GM23248 (cell line): ENCODE measurements around the gene FAM227A. TPM values are rescaled to one million over a fixed set of nuclear protein-coding genes. Genes with fewer than 3 reads are reported as not detected.
A peak's percentile ranks its signal among the peaks of the same experiment; 100 is the strongest.

ENCODE experiments used
- DNase-seq: peaks from one replicate; pipeline ENCODE4 v3.0.0-alpha.2; 2015
- H2AFZ ChIP-seq: fragments of 200-600 bp; sonication (generic); 2 replicates; pipeline ENCODE4 v1.6.1; 2016; ENCODE audit warnings: antibody characterized with exemption
- H3F3A ChIP-seq: fragments of 200-600 bp; sonication (generic); 2 replicates; pipeline ENCODE4 v1.6.1; 2016; ENCODE audit warnings: mild to moderate bottlenecking, antibody characterized with exemption, mixed run types; ENCODE audit not compliant: insufficient read depth
- H3K27ac ChIP-seq: fragments of 200-600 bp; sonication (generic); 2 replicates; pipeline ENCODE4 v1.5.1; 2016; ENCODE audit warnings: mild to moderate bottlenecking
- H3K27me3 ChIP-seq: fragments of 200-600 bp; sonication (generic); replicated peaks from 2 replicates; pipeline ENCODE4 v1.6.1; 2016; ENCODE audit warnings: mild to moderate bottlenecking; ENCODE audit not compliant: insufficient read depth
- H3K36me3 ChIP-seq: fragments of 200-600 bp; sonication (generic); 2 replicates; pipeline ENCODE4 v1.6.1; 2016; ENCODE audit warnings: low read depth, mild to moderate bottlenecking
- H3K4me1 ChIP-seq: fragments of 200-600 bp; sonication (generic); 2 replicates; pipeline ENCODE4 v1.6.1; 2016; ENCODE audit warnings: mild to moderate bottlenecking; ENCODE audit not compliant: insufficient read depth
- H3K4me2 ChIP-seq: fragments of 200-600 bp; sonication (generic); one replicate; pipeline ENCODE4 v1.6.1; 2016; ENCODE audit warnings: mild to moderate bottlenecking; ENCODE audit not compliant: unreplicated experiment
- H3K4me3 ChIP-seq: fragments of 200-600 bp; sonication (generic); 2 replicates; pipeline ENCODE4 v1.5.1; 2016; ENCODE audit warnings: mild to moderate bottlenecking
- H3K79me2 ChIP-seq: fragments of 200-600 bp; sonication (generic); 2 replicates; pipeline ENCODE4 v1.6.1; 2016; ENCODE audit warnings: mild to moderate bottlenecking; ENCODE audit not compliant: insufficient read depth
- H3K9ac ChIP-seq: fragments of 200-600 bp; sonication (generic); 2 replicates; pipeline ENCODE4 v1.6.1; 2016; ENCODE audit warnings: mild to moderate bottlenecking
- H3K9me2 ChIP-seq: fragments of 200-600 bp; sonication (generic); 2 replicates; pipeline ENCODE4 v1.6.1; 2016; ENCODE audit warnings: mixed run types, mild to moderate bottlenecking, moderate library complexity; ENCODE audit not compliant: insufficient read depth
- H3K9me3 ChIP-seq: fragments of 200-600 bp; sonication (generic); one replicate; pipeline ENCODE4 v1.6.1; 2017; ENCODE audit warnings: low read depth
- H4K20me1 ChIP-seq: fragments of 200-600 bp; sonication (generic); 2 replicates; pipeline ENCODE4 v1.6.0; 2016; ENCODE audit not compliant: insufficient read depth
- EZH2 ChIP-seq: fragments of 200-600 bp; sonication (generic); IDR thresholded peaks from 2 replicates; pipeline ENCODE4 v1.6.1; 2018; ENCODE audit warnings: antibody characterized with exemption, mild to moderate bottlenecking; ENCODE audit not compliant: insufficient read depth, poor library complexity, severe bottlenecking
- EZH2phosphoT487 ChIP-seq: fragments of 200-600 bp; sonication (generic); IDR thresholded peaks from 2 replicates; pipeline ENCODE4 v1.6.1; 2018; ENCODE audit warnings: antibody characterized with exemption, moderate library complexity, mild to moderate bottlenecking, low read depth; ENCODE audit not compliant: insufficient read depth
- WGBS, 2 experiments: methylation state at CpG; one replicate each; pipeline ENCODE4 v1.1.6; 2015 to 2017; ENCODE audit warnings: low lambda C conversion rate in 2 of 2, low coverage in 1 of 2; ENCODE audit errors: missing lambda C conversion rate in 2 of 2; 5-methylcytosine and 5-hydroxymethylcytosine counted together
- in situ Hi-C: fragments of 300-500 bp; cut with MboI; formaldehyde crosslinking; loops from 2 replicates; pipeline ENCODE4 v1.15.0; 2020
- polyA plus RNA-seq: library from polyadenylated mRNA; unstranded; fragments of >200 nt; fragmentation: Nextera tagmentation; extraction: Ambion mirVana; gene quantifications from 2 replicates; pipeline ENCODE4 v1.2.1, GENCODE V29; 2016
- total RNA-seq: library from RNA; depleted of rRNA; stranded (reverse); fragments of >200 nt; shearing (Covaris generic); gene quantifications from 2 replicates; pipeline ENCODE4 v1.2.3, GENCODE V29; 2014; rRNA removed

The FAM227A gene
- total RNA-seq (0.13 and 2.1 TPM in 2 replicates), polyA plus RNA-seq (0.65 and 0.93 TPM in 2 replicates)

DNA sequence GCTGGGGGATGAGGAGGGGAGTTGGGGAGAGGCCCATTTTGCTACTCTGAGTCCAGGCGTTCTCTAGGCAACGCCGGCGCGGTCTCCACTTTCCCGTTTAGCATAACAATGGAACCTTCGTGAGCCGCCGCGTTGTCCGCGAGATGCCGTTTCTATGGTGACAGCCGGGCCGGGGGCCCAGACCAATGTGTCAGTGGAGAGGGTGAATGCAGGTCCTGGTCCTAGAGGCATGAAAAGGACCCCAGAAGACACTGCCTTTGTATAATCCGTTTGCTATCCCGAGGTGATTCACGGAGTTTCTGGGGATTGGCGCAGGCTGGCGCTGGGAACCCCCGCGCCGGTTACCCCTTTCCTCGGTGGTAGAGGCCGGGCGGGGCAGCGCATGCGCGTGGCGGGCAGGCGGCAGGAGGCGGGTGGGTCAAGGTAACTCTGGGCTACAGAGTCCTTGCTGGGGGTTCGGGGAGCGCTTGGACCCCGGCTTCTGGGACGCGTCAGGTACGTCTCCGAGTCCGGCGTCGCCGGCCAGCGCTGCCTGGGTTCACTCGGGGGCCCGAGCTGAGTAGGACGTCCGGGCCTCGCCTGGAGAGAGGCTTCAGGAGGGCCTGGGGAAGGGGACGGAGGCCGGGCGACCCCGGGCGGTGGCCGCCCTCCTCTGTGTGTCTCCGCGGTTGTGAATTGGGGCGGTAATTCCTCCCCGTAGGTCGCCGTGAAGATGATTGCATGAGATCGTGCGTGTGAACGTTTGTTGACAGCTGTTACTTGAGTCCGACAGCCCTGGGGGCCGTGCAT lies at the start of gene FAM227A, which contains the start of gene CBY1:
FAM227A (minus strand) TSS at position 137 of the 789 bp plus-strand sequence. CDS start 6,224 bp downstream, outside the sequence.
CBY1 (plus strand) TSS at position 383 of the 789 bp plus-strand sequence. CDS start 11,417 bp downstream, outside the sequence.
- H3K9me3 ChIP-seq: no peaks in the 10 kb centered on the region
- WGBS, 2 experiments: 1 to 2% methylated on average over 53 to 65 of the region's 66 CpGs
- no peaks in the 10 kb centered on the region for H3K27me3 ChIP-seq
- peaks cover 7% of the 10 kb centered on the region; the same call in 1 of the 2 replicates for H3K4me1 ChIP-seq
- H3K79me2 ChIP-seq: peaks cover 31% of the 10 kb centered on the region
- H3K9ac ChIP-seq: peak within 1 kb of the TSS; percentile 97
- H3K9me2 ChIP-seq: no peaks in the 10 kb centered on the region
- peak; percentile 96 for DNase-seq
- TF ChIP-seq EZH2 (no peak), EZH2phosphoT487 (no peak)
- no peaks in the 10 kb centered on the region for H3F3A ChIP-seq
- in situ Hi-C loops: no loop called here
- peak within 1 kb of the TSS; percentile 83 for H3K4me3 ChIP-seq
- H2AFZ ChIP-seq: peak within 1 kb of the TSS; percentile 93
- peak within 1 kb of the TSS; percentile 90 for H3K27ac ChIP-seq
- no peaks in the 10 kb centered on the region for H3K36me3 ChIP-seq
- H4K20me1 ChIP-seq: no peaks in the 10 kb centered on the region
- H3K4me2 ChIP-seq: peak within 1 kb of the TSS; percentile 98

DNA sequence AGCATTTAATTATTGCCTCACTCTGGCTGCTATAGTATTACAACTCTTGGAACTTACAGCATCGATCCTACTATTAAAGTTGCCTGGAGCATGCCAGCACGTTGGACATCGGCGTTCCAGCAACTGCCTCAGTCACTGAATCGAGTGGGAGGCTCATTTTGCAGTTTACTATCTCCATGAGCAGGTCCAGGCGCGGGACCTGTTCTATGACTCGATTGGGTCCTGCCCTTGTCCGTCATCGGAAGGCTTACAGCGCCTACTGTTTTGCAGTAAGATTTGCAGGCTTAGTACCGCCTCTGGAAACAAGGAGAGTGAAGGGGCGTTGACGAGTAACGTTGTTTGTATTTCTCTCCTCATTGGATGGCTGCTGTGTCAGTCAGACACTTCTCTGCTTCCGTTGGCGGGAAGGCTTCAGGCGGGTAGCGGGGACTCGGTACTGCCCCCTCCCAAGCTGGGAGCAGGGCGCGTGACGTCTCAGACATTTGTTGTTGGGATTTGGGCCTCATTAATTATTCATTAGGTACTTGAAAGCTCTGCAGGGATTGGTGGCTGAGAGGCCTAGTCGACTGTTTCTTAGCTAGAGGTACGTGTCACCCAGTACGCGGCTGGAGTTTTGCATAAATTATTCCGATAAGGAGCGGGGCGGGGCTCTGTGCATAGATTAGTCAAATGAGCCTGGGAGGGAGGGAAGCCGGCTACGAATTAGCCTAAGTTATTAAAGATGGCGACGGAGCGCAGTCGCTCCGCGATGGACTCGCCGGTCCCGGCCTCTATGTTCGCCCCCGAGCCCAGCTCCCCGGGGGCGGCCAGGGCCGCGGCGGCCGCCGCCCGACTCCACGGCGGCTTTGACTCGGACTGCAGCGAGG lies 49.3 kb upstream of the FAM227A start, which contains the start of gene GTPBP1:
GTPBP1 (plus strand) TSS at position 710 of the 866 bp plus-strand sequence; CDS start at position 722, 12 bp downstream.
- Histone ChIP-seq H3F3A (peaks cover 23% of the 10 kb centered on the region), H3K79me2 (peaks cover 46% of the 10 kb centered on the region), H3K9me2 (no peaks in the 10 kb centered on the region), H3K4me2 (peak within 1 kb of the TSS; percentile 86), H3K9me3 (no peaks in the 10 kb centered on the region), H3K4me3 (peak within 1 kb of the TSS; percentile 88), H3K4me1 (peaks cover 20% of the 10 kb centered on the region), H3K36me3 (no peaks in the 10 kb centered on the region), H2AFZ (peak within 1 kb of the TSS; percentile 86), H4K20me1 (peaks cover 12% of the 10 kb centered on the region; the same call in 1 of the 2 replicates), H3K9ac (peak within 1 kb of the TSS; percentile 95), H3K27ac (peak within 1 kb of the TSS; percentile 88), H3K27me3 (no peaks in the 10 kb centered on the region)
- in situ Hi-C loops: no loop called here
- DNase-seq: peak; percentile 100
- TF ChIP-seq EZH2phosphoT487 (no peak), EZH2 (no peak)
- WGBS, 2 experiments: 1 to 2% methylated on average over 54 to 55 of the region's 55 CpGs

DNA sequence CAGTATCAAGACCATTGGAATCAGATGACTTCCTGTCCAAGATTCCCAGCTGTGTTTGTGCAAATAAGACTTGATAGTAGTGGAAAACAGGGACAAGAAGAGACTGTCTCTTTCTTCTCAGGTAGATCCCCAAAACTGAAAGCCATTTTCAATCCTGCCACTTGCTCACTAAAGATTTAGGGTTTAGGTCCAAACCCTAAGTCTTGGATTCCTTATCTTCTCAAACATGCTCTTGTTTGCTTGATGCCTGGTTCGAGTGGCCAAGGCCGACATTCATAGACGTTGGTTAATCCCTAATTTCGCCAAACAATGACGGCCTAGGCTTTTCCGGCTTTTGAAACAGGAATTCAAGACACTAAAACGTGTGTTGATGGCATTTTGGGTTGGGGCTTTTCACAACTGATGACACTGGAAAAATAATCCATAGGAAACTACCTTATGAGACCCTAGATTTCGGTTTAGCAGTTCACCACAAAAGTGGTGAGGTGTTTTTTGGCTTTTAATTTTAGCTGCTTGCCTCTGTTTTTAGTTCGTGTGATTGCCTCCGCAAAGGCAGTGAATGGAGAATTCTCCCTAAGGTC lies 48.6 kb upstream of the FAM227A start:
- H3K4me3 ChIP-seq: peak overlapping the region; percentile 66
- H3K79me2 ChIP-seq: peaks cover 46% of the 10 kb centered on the region
- H3F3A ChIP-seq: peaks cover 26% of the 10 kb centered on the region
- peak overlapping the region; percentile 86 for H2AFZ ChIP-seq
- H3K27ac ChIP-seq: peak overlapping the region; percentile 70
- peak overlapping the region; percentile 67 for H3K9ac ChIP-seq
- peaks cover 20% of the 10 kb centered on the region for H3K4me1 ChIP-seq
- no peaks in the 10 kb centered on the region for H3K27me3 ChIP-seq
- in situ Hi-C loops: no loop called here
- H3K9me3 ChIP-seq: no peaks in the 10 kb centered on the region
- no peaks in the 10 kb centered on the region for H3K36me3 ChIP-seq
- H3K4me2 ChIP-seq: peak overlapping the region; percentile 86
- DNase-seq: peak; percentile 19
- H3K9me2 ChIP-seq: no peaks in the 10 kb centered on the region
- 21 to 24% methylated on average over 10 of the region's 10 CpGs for WGBS, 2 experiments
- TF ChIP-seq EZH2phosphoT487 (no peak), EZH2 (no peak)
- peaks cover 10% of the 10 kb centered on the region; the same call in 1 of the 2 replicates for H4K20me1 ChIP-seq
